ENCODE measurements around the gene PDX1.

Gene PDX1

GRCh38 chr13:27922883-27923612, 3.2 kb downstream of the PDX1 start:
- DNase-seq: no peak

- peak; percentile 58 to 79 for DNase-seq
These were observed 4.2 kb downstream of the PDX1 start for GRCh38 chr13:27923794-27924528.

GRCh38 chr13:27924529-27925141, 4.8 kb downstream of the PDX1 start:
- peak in 1 of 2 experiments; percentile 56 for DNase-seq

- no peak for DNase-seq
These were observed 5.6 kb downstream of the PDX1 start for GRCh38 chr13:27925220-27925991.

GRCh38 chr13:27926644-27927434, 7.0 kb downstream of the PDX1 start:
- DNase-seq: peak in 1 of 2 experiments; percentile 26

GRCh38 chr13:27927444-27928352, 7.9 kb downstream of the PDX1 start:
- no peak for DNase-seq

GRCh38 chr13:27928353-27928804, 8.6 kb downstream of the PDX1 start:
- DNase-seq: no peak

GRCh38 chr13:27928805-27929753, 9.3 kb downstream of the PDX1 start:
- DNase-seq: no peak

- DNase-seq: no peak
These were observed 10.1 kb downstream of the PDX1 start for GRCh38 chr13:27929868-27930267.

- DNase-seq: no peak
These were observed 13.3 kb downstream of the PDX1 start for GRCh38 chr13:27933118-27933517.

GRCh38 chr13:27933580-27934328, 14.0 kb downstream of the PDX1 start:
- DNase-seq: no peak

- DNase-seq: no peak
These were observed 23.2 kb downstream of the PDX1 start for GRCh38 chr13:27942972-27943371.

- DNase-seq: no peak
These were observed 33.3 kb downstream of the PDX1 start for GRCh38 chr13:27952876-27953675.

- peak; percentile 73 to 87 for DNase-seq
These were observed 34.0 kb downstream of the PDX1 start for GRCh38 chr13:27953676-27954405.

- peak; percentile 58 to 70 for DNase-seq
These were observed 34.6 kb downstream of the PDX1 start for GRCh38 chr13:27954406-27954851.

GRCh38 chr13:27955014-27955591, 35.3 kb downstream of the PDX1 start:
- no peak for DNase-seq
